CD8-positive, alpha-beta memory T cell (primary cell): ENCODE data around the gene CREB5. TPM values are rescaled to one million over a fixed set of nuclear protein-coding genes. Genes with fewer than 3 reads are reported as not detected.

Experiments used
- CTCF ChIA-PET: fragments of 350-600 bp; sonication (Branson Sonifier 250); formaldehyde crosslinking; loops from one replicate; lab custom pipeline; 2021; ENCODE audit warnings: antibody characterized with exemption; lab: Charles Lee
- POLR2A ChIA-PET: fragments of 350-600 bp; sonication (Branson Sonifier 250); formaldehyde crosslinking; loops from one replicate; lab custom pipeline; 2021; ENCODE audit warnings: antibody characterized with exemption; lab: Charles Lee
- DNase-seq, 5 donors: peaks; one replicate each; pipeline versions ENCODE4 v3.0.0 to v3.0.0-alpha.2; 2020 to 2022; ENCODE audit warnings: mixed read lengths in 1 of 5
- H3K27ac ChIP-seq: one replicate; pipeline ENCODE4 v1.7.0; 2013; ENCODE audit warnings: low read depth, mild to moderate bottlenecking, low read length, moderate library complexity
- H3K27me3 ChIP-seq: 2 replicates; pipeline ENCODE4 v1.7.0; 2013; ENCODE audit warnings: low read length, mild to moderate bottlenecking; ENCODE audit not compliant: insufficient read depth, poor library complexity, severe bottlenecking
- H3K36me3 ChIP-seq: 2 replicates; pipeline ENCODE4 v1.7.0; 2013; ENCODE audit warnings: mild to moderate bottlenecking, low read length, moderate library complexity; ENCODE audit not compliant: insufficient read depth
- H3K4me1 ChIP-seq: 2 replicates; pipeline ENCODE4 v1.7.0; 2013; ENCODE audit warnings: mild to moderate bottlenecking, low read length, moderate library complexity; ENCODE audit not compliant: insufficient read depth
- H3K4me3 ChIP-seq: 2 replicates; pipeline ENCODE4 v1.7.0; 2013; ENCODE audit warnings: mild to moderate bottlenecking, low read length
- H3K9me3 ChIP-seq: 2 replicates; pipeline ENCODE4 v1.7.0; 2013; ENCODE audit warnings: mild to moderate bottlenecking, low read length
- H3K27ac Mint-ChIP-seq, 8 donors: one replicate each; pipeline ENCODE4 v1.8.0; 2020 to 2021; ENCODE audit warnings: mixed read lengths in 8 of 8, mild to moderate bottlenecking in 6 of 8, inconsistent platforms in 3 of 8, moderate library complexity in 3 of 8
- H3K27me3 Mint-ChIP-seq, 2 donors: one replicate each; pipeline ENCODE4 v1.8.0; 2020 to 2021; ENCODE audit warnings: mixed read lengths in 2 of 2, mild to moderate bottlenecking in 1 of 2, moderate library complexity in 1 of 2
- H3K36me3 Mint-ChIP-seq, 3 donors: one replicate each; pipeline ENCODE4 v1.8.0; 2020 to 2021; ENCODE audit warnings: mixed read lengths in 3 of 3, inconsistent platforms in 1 of 3, mild to moderate bottlenecking in 1 of 3
- H3K4me1 Mint-ChIP-seq, 3 donors: one replicate each; pipeline ENCODE4 v1.8.0; 2020 to 2021; ENCODE audit warnings: mixed read lengths in 3 of 3, inconsistent platforms in 1 of 3, mild to moderate bottlenecking in 1 of 3
- H3K4me3 Mint-ChIP-seq, 7 donors: one replicate each; pipeline ENCODE4 v1.8.0; 2020 to 2021; ENCODE audit warnings: mixed read lengths in 7 of 7, mild to moderate bottlenecking in 6 of 7, moderate library complexity in 4 of 7, inconsistent platforms in 2 of 7
- H3K9me3 Mint-ChIP-seq, 5 donors: one replicate each; pipeline ENCODE4 v1.8.0; 2020 to 2022; ENCODE audit warnings: mixed read lengths in 5 of 5, mild to moderate bottlenecking in 3 of 5, moderate library complexity in 2 of 5, inconsistent platforms in 1 of 5
- polyA plus RNA-seq: library from polyadenylated mRNA; unstranded; fragments of 300-500 nt; fragmentation: Illumina TruSeq; gene quantifications from one replicate; pipeline ENCODE4 v1.2.3, GENCODE V29; 2021
- total RNA-seq, 2 experiments: library from RNA; stranded (reverse); gene quantifications; one replicate each; pipeline ENCODE4 v1.2.3, GENCODE V29; 2021

The CREB5 gene
- total and polyA plus RNA-seq, 3 experiments from 2014 or later = not detected

DNA sequence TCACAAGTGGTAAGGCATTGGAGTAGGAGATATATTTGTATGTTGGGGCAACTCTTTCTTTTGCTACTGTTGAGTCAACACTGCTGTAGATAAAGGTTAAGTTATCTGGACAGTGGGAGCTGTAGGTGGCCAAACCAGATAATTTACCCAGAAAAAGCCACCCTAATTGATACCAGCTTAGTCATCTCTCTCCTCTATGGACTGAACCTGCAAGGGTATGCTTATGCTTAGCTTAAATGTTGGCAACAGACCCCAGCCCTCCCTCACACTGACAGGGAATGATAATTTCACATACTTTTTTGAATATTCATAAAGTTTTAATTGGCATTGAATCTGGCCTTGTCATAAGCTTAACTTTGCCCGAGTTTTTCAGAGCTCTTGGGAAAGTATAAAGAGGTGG, 66.3 kb downstream of the CREB5 start:
- no peak for DNase-seq
- peaks cover 11 to 39% of the 10 kb centered on the region in 2 donors for H3K27me3 Mint-ChIP-seq
- Histone ChIP-seq H3K4me3 (no peak overlapping the region), H3K36me3 (no peaks in the 10 kb centered on the region), H3K9me3 (no peaks in the 10 kb centered on the region), H3K4me1 (no peaks in the 10 kb centered on the region), H3K27ac (no peak overlapping the region), H3K27me3 (no peaks in the 10 kb centered on the region)
- CTCF ChIA-PET = no interaction called here
- POLR2A ChIA-PET = no interaction called here
- H3K27ac Mint-ChIP-seq = no peak overlapping the region
- H3K9me3 Mint-ChIP-seq = peaks cover 0 to 2% (median 0%) of the 10 kb centered on the region in 5 donors
- H3K4me3 Mint-ChIP-seq = no peak overlapping the region
- no peaks in the 10 kb centered on the region for H3K36me3 Mint-ChIP-seq
- no peaks in the 10 kb centered on the region for H3K4me1 Mint-ChIP-seq

DNA sequence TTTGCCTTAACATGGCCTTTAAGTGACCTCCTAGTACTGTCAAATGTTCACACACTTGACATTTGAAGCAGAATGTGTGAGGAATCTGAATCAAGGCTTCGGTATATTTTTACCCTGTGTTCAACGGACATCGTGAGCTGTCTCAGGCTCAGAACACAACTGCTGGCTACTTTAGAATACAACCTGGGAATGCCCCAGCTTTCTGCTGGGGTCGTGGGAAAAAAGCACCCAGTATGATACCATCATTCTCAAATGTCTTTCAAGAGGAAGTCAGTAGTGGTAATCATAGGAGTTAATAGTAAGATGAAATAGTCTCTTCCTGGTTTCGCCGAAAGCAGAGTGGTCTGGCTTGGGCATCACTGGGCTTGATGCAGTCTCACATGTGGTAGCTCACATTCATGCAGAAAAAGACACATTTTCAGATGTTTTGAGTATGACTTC, 67.2 kb downstream of the CREB5 start:
- no peaks in the 10 kb centered on the region for H3K4me1 Mint-ChIP-seq
- DNase-seq = no peak
- peaks cover 0 to 2% (median 0%) of the 10 kb centered on the region in 5 donors for H3K9me3 Mint-ChIP-seq
- Histone ChIP-seq H3K27ac (no peak overlapping the region), H3K9me3 (no peaks in the 10 kb centered on the region), H3K36me3 (no peaks in the 10 kb centered on the region), H3K27me3 (no peaks in the 10 kb centered on the region), H3K4me3 (no peak overlapping the region), H3K4me1 (no peaks in the 10 kb centered on the region)
- ChIA-PET CTCF (no interaction called here), POLR2A (no interaction called here)
- H3K36me3 Mint-ChIP-seq = no peaks in the 10 kb centered on the region
- no peak overlapping the region for H3K27ac Mint-ChIP-seq
- H3K4me3 Mint-ChIP-seq = no peak overlapping the region
- H3K27me3 Mint-ChIP-seq = peaks cover 11 to 32% of the 10 kb centered on the region in 2 donors

DNA sequence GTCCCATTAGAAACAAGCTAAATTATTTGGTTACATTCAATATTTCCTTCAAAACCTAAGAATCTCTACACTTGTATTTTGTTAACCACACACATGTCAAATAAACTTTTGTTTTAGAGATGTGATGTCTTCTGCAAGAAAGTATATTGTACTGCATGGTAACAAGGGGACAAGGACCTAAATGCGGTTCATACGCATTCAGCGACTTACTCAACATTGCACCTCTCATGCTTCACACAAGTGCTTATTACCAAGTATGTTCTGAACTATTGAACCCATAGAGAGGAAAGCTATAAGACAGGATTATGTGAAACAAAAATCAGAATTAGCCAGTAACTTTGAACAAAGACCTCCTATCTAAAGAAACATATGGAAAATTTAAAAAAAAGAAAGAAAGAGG, 68.3 kb downstream of the CREB5 start:
- Histone ChIP-seq H3K36me3 (no peaks in the 10 kb centered on the region), H3K4me1 (no peaks in the 10 kb centered on the region), H3K27ac (no peak overlapping the region), H3K9me3 (no peaks in the 10 kb centered on the region), H3K27me3 (no peaks in the 10 kb centered on the region), H3K4me3 (no peak overlapping the region)
- Mint-ChIP-seq H3K4me3 (no peak overlapping the region), H3K27me3 (peaks cover 11 to 28% of the 10 kb centered on the region in 2 donors), H3K27ac (no peak overlapping the region), H3K36me3 (no peaks in the 10 kb centered on the region), H3K4me1 (no peaks in the 10 kb centered on the region), H3K9me3 (peaks cover 0 to 2% (median 0%) of the 10 kb centered on the region in 5 donors)
- ChIA-PET CTCF (no interaction called here), POLR2A (no interaction called here)
- no peak for DNase-seq

DNA sequence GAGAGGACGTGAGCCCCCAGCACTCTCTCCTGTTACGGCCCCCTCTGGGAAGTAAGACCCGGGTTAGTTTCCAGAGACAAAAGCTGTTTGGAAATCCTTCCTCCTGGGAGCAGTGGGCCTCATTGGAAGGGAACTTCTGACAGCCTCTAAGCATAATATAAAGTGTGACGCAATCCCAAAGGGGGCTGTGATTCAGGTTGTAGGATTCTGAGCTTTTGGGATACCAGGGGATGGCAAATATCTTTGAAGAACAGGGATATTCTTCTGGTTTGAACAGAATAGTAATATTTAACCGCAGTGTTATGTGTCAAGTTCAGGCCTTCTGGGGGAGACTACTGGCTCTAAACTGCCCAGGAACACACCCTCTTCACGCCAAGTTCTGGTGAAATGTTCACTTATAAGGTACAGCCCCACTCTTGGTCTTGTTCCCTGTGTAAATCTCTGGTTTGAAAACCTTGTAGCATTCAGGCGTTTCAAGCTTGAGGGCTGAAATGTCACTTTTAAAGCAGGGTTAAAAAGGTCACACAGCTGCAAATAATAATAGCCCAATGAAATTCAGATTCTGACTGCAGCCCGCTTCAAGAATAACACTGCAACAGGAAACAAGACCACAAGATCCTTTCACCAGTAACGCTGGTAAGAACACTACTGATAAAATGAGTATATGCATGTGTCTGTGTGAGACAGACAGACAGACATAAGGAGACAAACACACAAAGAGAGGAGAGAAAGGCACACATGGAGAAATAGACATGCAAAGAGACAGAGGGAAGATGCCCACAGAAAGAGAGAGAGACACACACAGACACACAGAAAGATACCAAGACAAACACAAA, 69.0 kb downstream of the CREB5 start:
- DNase-seq = no peak
- no peaks in the 10 kb centered on the region for H3K4me1 Mint-ChIP-seq

DNA sequence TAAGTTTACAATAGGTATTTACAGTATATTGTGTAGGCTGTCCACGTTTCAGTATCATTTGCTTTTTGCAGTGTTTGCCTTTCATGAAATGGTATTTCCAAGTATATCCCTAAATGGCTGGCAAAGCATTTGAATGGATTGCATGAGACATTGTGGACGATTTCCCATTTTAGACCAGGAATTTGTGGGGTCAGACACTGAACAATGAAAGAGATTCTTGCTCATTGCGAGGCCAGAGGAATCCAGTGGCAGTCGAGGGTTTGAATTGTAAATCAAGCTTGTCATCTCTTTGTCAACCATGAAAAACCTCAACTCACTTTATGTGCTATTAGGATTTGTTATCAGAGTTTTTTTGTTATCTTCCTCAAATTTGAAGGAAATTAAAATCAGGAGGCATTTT, 70.8 kb downstream of the CREB5 start:
- H3K4me1 Mint-ChIP-seq = no peaks in the 10 kb centered on the region
- Histone ChIP-seq H3K4me3 (no peak overlapping the region), H3K9me3 (no peaks in the 10 kb centered on the region), H3K4me1 (no peaks in the 10 kb centered on the region), H3K27me3 (no peaks in the 10 kb centered on the region), H3K36me3 (no peaks in the 10 kb centered on the region), H3K27ac (no peak overlapping the region)
- H3K27me3 Mint-ChIP-seq = peaks cover 5 to 15% of the 10 kb centered on the region in 2 donors
- ChIA-PET CTCF (no interaction called here), POLR2A (no interaction called here)
- H3K36me3 Mint-ChIP-seq = no peaks in the 10 kb centered on the region
- H3K4me3 Mint-ChIP-seq = no peak overlapping the region
- DNase-seq = no peak
- no peak overlapping the region for H3K27ac Mint-ChIP-seq
- H3K9me3 Mint-ChIP-seq = peaks cover 0 to 2% (median 0%) of the 10 kb centered on the region in 5 donors

More for the DNA sequence above, 69.0 kb downstream of the CREB5 start:
- Histone ChIP-seq H3K27me3 (no peaks in the 10 kb centered on the region), H3K9me3 (no peaks in the 10 kb centered on the region), H3K36me3 (no peaks in the 10 kb centered on the region), H3K4me1 (no peaks in the 10 kb centered on the region), H3K4me3 (no peak overlapping the region), H3K27ac (no peak overlapping the region)
- H3K27me3 Mint-ChIP-seq = peaks cover 11 to 25% of the 10 kb centered on the region in 2 donors
- H3K9me3 Mint-ChIP-seq = peaks cover 0 to 2% (median 0%) of the 10 kb centered on the region in 5 donors
- no peak overlapping the region for H3K4me3 Mint-ChIP-seq
- no peaks in the 10 kb centered on the region for H3K36me3 Mint-ChIP-seq
- no peak overlapping the region for H3K27ac Mint-ChIP-seq
- ChIA-PET POLR2A (no interaction called here), CTCF (no interaction called here)

DNA sequence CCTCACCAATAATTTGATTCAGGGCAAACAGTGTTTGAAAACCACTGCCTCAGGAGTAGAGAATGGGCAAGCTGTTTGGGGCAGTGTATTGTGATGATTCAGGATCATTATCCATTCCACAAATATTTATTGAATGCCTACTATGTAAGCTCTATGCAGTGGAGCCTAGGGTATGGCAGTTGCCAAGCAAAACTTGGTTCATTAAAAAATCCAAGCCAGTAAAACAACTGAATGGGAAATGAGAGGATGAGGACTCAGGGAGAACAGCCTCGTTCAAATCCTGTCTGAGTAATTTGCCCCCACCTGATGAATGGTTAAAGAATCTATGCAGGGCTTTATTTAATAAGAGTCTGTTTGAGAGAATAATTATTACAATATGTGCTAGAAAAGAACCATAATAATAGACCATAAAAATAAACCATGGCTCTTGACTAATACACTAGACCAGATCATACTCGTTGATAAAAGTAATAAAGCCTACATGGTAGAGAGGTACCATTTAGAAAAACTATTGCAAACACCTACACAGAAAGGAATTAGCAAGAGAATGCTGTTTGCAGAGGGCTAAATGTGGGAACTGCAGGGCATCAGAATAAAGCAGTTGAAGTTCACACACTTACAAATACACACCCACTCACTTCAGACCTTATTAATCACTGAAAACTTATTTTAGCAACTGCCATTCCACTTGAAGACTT, 71.7 kb downstream of the CREB5 start:
- POLR2A ChIA-PET = no interaction called here
- CTCF ChIA-PET = no interaction called here
- Mint-ChIP-seq H3K27ac (no peak overlapping the region), H3K4me1 (no peaks in the 10 kb centered on the region), H3K36me3 (no peaks in the 10 kb centered on the region), H3K9me3 (peaks cover 0 to 2% (median 0%) of the 10 kb centered on the region in 5 donors), H3K4me3 (no peak overlapping the region), H3K27me3 (peaks cover 4 to 15% of the 10 kb centered on the region in 2 donors)
- H3K9me3 ChIP-seq = no peaks in the 10 kb centered on the region
- H3K36me3 ChIP-seq = no peaks in the 10 kb centered on the region
- no peaks in the 10 kb centered on the region for H3K4me1 ChIP-seq
- no peaks in the 10 kb centered on the region for H3K27me3 ChIP-seq
- DNase-seq = no peak
- H3K4me3 ChIP-seq = no peak overlapping the region
- no peak overlapping the region for H3K27ac ChIP-seq

DNA sequence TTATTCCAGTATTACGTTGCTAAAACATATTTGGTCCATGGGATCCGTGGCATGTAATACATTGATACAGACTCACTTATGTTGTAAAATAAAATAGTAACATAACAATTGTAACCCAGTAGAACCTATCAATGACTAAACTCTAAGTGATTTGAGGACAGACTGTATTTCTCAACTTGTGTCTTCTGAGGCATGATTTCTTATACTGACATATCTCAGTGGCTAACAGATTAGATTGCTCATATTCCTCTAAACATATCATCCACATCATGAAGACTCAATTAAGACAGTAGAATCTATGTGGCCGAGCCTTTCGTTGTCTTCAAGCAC, 72.3 kb downstream of the CREB5 start:
- no peak overlapping the region for H3K4me3 Mint-ChIP-seq
- no peak overlapping the region for H3K27ac ChIP-seq
- no peaks in the 10 kb centered on the region for H3K27me3 ChIP-seq
- no peaks in the 10 kb centered on the region for H3K36me3 ChIP-seq
- H3K4me1 Mint-ChIP-seq = no peaks in the 10 kb centered on the region
- H3K27me3 Mint-ChIP-seq = peaks cover 5 to 14% of the 10 kb centered on the region in 2 donors
- POLR2A ChIA-PET = no interaction called here
- H3K36me3 Mint-ChIP-seq = no peaks in the 10 kb centered on the region
- no peak overlapping the region for H3K4me3 ChIP-seq
- H3K27ac Mint-ChIP-seq = no peak overlapping the region
- CTCF ChIA-PET = no interaction called here
- H3K9me3 ChIP-seq = no peaks in the 10 kb centered on the region
- H3K4me1 ChIP-seq = no peaks in the 10 kb centered on the region
- peaks cover 0 to 2% (median 0%) of the 10 kb centered on the region in 5 donors for H3K9me3 Mint-ChIP-seq
- DNase-seq = no peak

DNA sequence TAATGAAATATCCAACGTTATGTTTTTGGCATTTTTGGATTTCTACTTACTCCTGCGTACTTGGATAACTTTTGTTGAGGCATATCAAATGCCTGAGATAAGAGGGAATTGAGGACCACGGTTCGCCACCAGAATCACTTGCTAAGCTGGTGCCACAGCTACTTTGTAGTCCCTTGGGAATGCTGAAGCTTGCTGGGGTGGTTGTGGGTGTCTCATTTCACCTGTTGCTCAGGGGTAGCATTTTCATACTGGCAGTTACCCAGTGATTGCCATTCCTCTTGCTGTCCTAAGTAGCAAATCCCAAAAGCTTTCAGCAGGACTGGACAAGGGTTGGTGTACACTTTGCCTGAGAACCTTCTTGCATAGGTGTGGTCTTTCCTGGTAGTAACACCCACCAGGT, 75.2 kb downstream of the CREB5 start:
- Mint-ChIP-seq H3K36me3 (no peaks in the 10 kb centered on the region), H3K27me3 (peaks cover 3 to 4% of the 10 kb centered on the region in 2 donors), H3K9me3 (peaks cover 0 to 2% (median 0%) of the 10 kb centered on the region in 5 donors), H3K27ac (no peak overlapping the region), H3K4me3 (no peak overlapping the region), H3K4me1 (no peaks in the 10 kb centered on the region)
- Histone ChIP-seq H3K4me3 (no peak overlapping the region), H3K27me3 (no peaks in the 10 kb centered on the region), H3K4me1 (no peaks in the 10 kb centered on the region), H3K9me3 (no peaks in the 10 kb centered on the region), H3K36me3 (no peaks in the 10 kb centered on the region), H3K27ac (no peak overlapping the region)
- no peak for DNase-seq
- ChIA-PET POLR2A (no interaction called here), CTCF (no interaction called here)
